ENCODE data around the gene COL5A2. TPM values are rescaled to one million over a fixed set of nuclear protein-coding genes. Genes with fewer than 3 reads are reported as not detected.
A peak's percentile ranks its signal among the peaks of the same experiment; 100 is the strongest.

Gene COL5A2
- total RNA-seq, 4 donors from 2014 or later: 16.1 to 62.8 (median 33.1) TPM

DNA sequence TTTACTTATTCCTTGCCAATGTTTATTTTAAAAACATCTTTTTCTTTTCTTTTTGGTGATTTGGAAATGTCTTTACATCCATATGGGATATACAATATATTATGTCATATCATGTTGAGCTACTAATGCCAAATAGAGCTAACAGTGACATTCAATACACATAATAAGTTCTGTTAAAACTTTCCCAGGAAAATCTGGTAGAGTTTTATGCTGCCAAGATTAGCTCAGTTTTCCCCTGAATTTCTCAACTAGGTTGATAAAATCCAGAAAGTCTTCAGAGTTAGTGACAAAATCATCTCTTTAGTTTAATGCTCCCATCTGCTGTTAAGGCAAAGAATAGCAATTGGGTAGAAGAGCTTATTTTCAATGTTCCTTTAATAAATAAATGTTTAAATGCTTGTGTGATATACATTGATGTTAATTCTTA, 195.5 kb downstream of the COL5A2 start:
- DNase-seq: no peak
- Histone ChIP-seq H3K9me3 (no peaks in the 10 kb centered on the region), H3K27ac (peak overlapping the region; percentile 67 to 88 (median 78)), H3K4me1 (peaks cover 0 to 16% (median 1%) of the 10 kb centered on the region in 4 donors), H3K4me3 (no peak overlapping the region), H3K36me3 (peaks cover 0 to 17% (median 0%) of the 10 kb centered on the region in 4 donors), H3K27me3 (no peaks in the 10 kb centered on the region)
- in situ Hi-C loops (cut with MboI; ENCODE audit: low pct_ligation_motif_present in 1 of 4, low pct_unique_long_range_greater_than_20kb in 1 of 4, low sequenced_read_pairs in 3 of 4) (loop anchor here in 1 of 4 donors (10.0 kb wide), 1 partner anchor 459 kb away; no protein-coding TSS in a partner anchor), intact Hi-C loops (cut with DNase I; ENCODE audit: low total_unique reads) (no loop called here)
- TF ChIP-seq POLR2A (IDR thresholded peaks at IDR 0.05) (no peak), POLR2AphosphoS5 (IDR thresholded peaks at IDR 0.05) (peak in 1 of 3 donors; percentile 4), EP300 (IDR thresholded peaks at IDR 0.05; ENCODE audit: low read depth) (no peak)
- TF ChIP-seq, protein P1, sequence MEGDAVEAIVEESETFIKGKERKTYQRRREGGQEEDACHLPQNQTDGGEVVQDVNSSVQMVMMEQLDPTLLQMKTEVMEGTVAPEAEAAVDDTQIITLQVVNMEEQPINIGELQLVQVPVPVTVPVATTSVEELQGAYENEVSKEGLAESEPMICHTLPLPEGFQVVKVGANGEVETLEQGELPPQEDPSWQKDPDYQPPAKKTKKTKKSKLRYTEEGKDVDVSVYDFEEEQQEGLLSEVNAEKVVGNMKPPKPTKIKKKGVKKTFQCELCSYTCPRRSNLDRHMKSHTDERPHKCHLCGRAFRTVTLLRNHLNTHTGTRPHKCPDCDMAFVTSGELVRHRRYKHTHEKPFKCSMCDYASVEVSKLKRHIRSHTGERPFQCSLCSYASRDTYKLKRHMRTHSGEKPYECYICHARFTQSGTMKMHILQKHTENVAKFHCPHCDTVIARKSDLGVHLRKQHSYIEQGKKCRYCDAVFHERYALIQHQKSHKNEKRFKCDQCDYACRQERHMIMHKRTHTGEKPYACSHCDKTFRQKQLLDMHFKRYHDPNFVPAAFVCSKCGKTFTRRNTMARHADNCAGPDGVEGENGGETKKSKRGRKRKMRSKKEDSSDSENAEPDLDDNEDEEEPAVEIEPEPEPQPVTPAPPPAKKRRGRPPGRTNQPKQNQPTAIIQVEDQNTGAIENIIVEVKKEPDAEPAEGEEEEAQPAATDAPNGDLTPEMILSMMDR (IDR thresholded peaks at IDR 0.05): peak in 2 of 5 experiments; percentile 21 to 22

DNA sequence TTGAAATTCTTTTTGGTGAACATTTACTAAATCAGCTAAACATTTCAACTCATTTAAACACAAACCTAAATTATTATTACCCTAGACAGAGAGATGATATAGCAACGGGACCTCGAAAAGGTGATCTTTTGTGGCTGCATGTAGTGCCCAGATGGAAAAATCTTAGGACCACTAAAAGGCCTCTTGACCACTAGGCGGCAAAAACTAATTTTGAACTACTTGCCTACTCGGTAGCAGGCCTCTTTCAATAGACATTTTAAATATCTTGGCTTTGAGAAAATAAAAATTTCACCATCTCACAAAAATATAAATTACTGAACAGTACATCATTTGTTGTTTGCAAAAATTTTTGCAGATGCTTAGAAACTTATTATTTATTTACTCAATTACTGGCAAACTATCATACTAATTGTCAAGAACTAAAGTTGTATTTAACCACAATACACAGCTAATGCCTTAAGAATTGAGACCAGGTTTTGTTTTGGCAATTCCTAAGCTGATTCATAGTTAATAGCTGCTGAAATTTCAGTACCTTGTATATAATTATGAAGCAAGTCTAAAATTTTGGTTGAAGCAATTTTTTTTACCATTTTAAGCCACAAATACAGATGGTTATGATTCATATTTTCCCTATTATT, 196.0 kb downstream of the COL5A2 start:
- Histone ChIP-seq H3K27me3 (no peaks in the 10 kb centered on the region), H3K27ac (peak overlapping the region; percentile 67 to 88 (median 78)), H3K9me3 (no peaks in the 10 kb centered on the region), H3K4me3 (peak overlapping the region in 1 of 4 donors; percentile 7), H3K4me1 (peaks cover 0 to 16% (median 1%) of the 10 kb centered on the region in 4 donors), H3K36me3 (peaks cover 0 to 12% (median 0%) of the 10 kb centered on the region in 4 donors)
- intact Hi-C loops (cut with DNase I; ENCODE audit: low total_unique reads): no loop called here
- in situ Hi-C loops (cut with MboI; ENCODE audit: low pct_ligation_motif_present in 1 of 4, low pct_unique_long_range_greater_than_20kb in 1 of 4, low sequenced_read_pairs in 3 of 4): loop anchor here in 1 of 4 donors (10.0 kb wide), 1 partner anchor 459 kb away; no protein-coding TSS in a partner anchor
- 58 to 61% methylated on average over 4 of the region's 4 CpGs for WGBS, 2 donors (ENCODE audit: low coverage in 1 of 2)
- TF ChIP-seq POLR2A (IDR thresholded peaks at IDR 0.05): no peak
- TF ChIP-seq, protein P1 (IDR thresholded peaks at IDR 0.05): peak in 4 of 5 experiments; percentile 17 to 49 (median 23)
- DNase-seq: no peak

Small RNA genes lying within 50 kb of the gene (small RNA-seq; reads per million reads assigned to genes)
- 0 to 0.84 (median 0.36) reads per million in 4 donors for gene MIR3129

Other genes with a start within 250 kb of the COL5A2 start
- gene COL3A1, start 205.4 kb downstream of the COL5A2 start, total RNA-seq: 100 to 1,000 TPM; 103 to 424 (median 114) TPM